Neural cell (in vitro differentiated cells): ENCODE results near the gene SENP3. TPM values are rescaled to one million over a fixed set of nuclear protein-coding genes. Genes with fewer than 3 reads are reported as not detected.

ENCODE experiments used
- H2AFZ ChIP-seq: fragments of 200-600, 300-800 bp; sonication (generic), shearing (Covaris generic); 2 replicates; pipeline ENCODE4 v1.6.0; 2014; ENCODE audit warnings: low read depth, mild to moderate bottlenecking, antibody characterized with exemption, low read length, moderate library complexity
- H3F3A ChIP-seq: fragments of 200-600 bp; shearing (Covaris generic); 2 replicates; pipeline ENCODE4 v1.6.1; 2016; ENCODE audit warnings: mild to moderate bottlenecking, moderate library complexity, mixed read lengths, antibody characterized with exemption, low read length; ENCODE audit not compliant: insufficient read depth, poor library complexity, severe bottlenecking
- H3K27ac ChIP-seq: fragments of 200-600, 300-800 bp; sonication (generic), shearing (Covaris generic); 2 replicates; pipeline ENCODE4 v1.5.1; 2014; ENCODE audit warnings: mild to moderate bottlenecking, low read length, moderate library complexity
- H3K27me3 ChIP-seq: fragments of 300-800, 200-600 bp; sonication (generic), shearing (Covaris generic); 2 replicates; pipeline ENCODE4 v1.6.0; 2014; ENCODE audit warnings: mild to moderate bottlenecking, low read depth, low read length, moderate library complexity; ENCODE audit not compliant: insufficient read depth
- H3K36me3 ChIP-seq: fragments of 300-800, 200-600 bp; sonication (generic), shearing (Covaris generic); 2 replicates; pipeline ENCODE4 v1.5.1; 2014; ENCODE audit warnings: mild to moderate bottlenecking, antibody characterized with exemption, low read length, moderate library complexity; ENCODE audit not compliant: insufficient read depth
- H3K4me2 ChIP-seq: fragments of 300-800, 200-600 bp; sonication (generic), shearing (Covaris generic); 2 replicates; pipeline ENCODE4 v1.6.0; 2014; ENCODE audit warnings: mild to moderate bottlenecking, low read length
- H3K4me3 ChIP-seq: fragments of 300-800, 200-600 bp; sonication (generic), shearing (Covaris generic); 2 replicates; pipeline ENCODE4 v1.5.1; 2014; ENCODE audit warnings: mild to moderate bottlenecking, low read length, moderate library complexity
- H3K79me2 ChIP-seq: fragments of 200-600 bp; shearing (Covaris generic); replicated peaks from 2 replicates; pipeline ENCODE4 v1.6.0; 2014; ENCODE audit warnings: mild to moderate bottlenecking, low read length, moderate library complexity; ENCODE audit not compliant: insufficient read depth
- H3K9ac ChIP-seq: fragments of 300-800, 200-600 bp; sonication (generic), shearing (Covaris generic); 2 replicates; pipeline ENCODE4 v1.6.1; 2016; ENCODE audit warnings: mild to moderate bottlenecking, low read length, mixed read lengths
- H3K9me2 ChIP-seq: fragments of 200-600 bp; shearing (Covaris generic); 2 replicates; pipeline ENCODE4 v1.6.1; 2016; ENCODE audit warnings: mild to moderate bottlenecking, low read length, mixed read lengths; ENCODE audit not compliant: insufficient read depth
- H3K9me3 ChIP-seq: fragments of 200-600, 300-800 bp; sonication (generic), shearing (Covaris generic); 2 replicates; pipeline ENCODE4 v1.6.1; 2016; ENCODE audit warnings: mild to moderate bottlenecking, mixed run types, low read length, moderate library complexity, mixed read lengths
- H4K20me1 ChIP-seq: fragments of 200-600 bp; shearing (Covaris generic); 2 replicates; pipeline ENCODE4 v1.6.1; 2016; ENCODE audit warnings: mild to moderate bottlenecking, mixed run types; ENCODE audit not compliant: insufficient read depth
- EP300 ChIP-seq: fragments of 450-650 bp; conservative IDR thresholded peaks from 2 replicates; pipeline ENCODE4 v1.6.1; 2014; ENCODE audit warnings: antibody characterized with exemption, mild to moderate bottlenecking, moderate library complexity; ENCODE audit not compliant: poor library complexity, severe bottlenecking
- EZH2 ChIP-seq: fragments of 200-600, 300-800 bp; shearing (Covaris generic), sonication (generic); IDR thresholded peaks from 2 replicates; pipeline ENCODE4 v1.6.1; 2014; ENCODE audit warnings: antibody characterized with exemption, low read length, borderline replicate concordance, mild to moderate bottlenecking; ENCODE audit not compliant: insufficient read depth, poor library complexity, severe bottlenecking
- MXI1 ChIP-seq: fragments of 450-650 bp; conservative IDR thresholded peaks from 2 replicates; pipeline ENCODE4 v1.6.1; 2014; ENCODE audit warnings: antibody characterized with exemption, mild to moderate bottlenecking; ENCODE audit not compliant: poor library complexity, severe bottlenecking
- POLR2AphosphoS5 ChIP-seq: IDR thresholded peaks from 2 replicates; pipeline ENCODE4 v1.6.1; 2012
- RAD21 ChIP-seq: fragments of 450-650 bp; conservative IDR thresholded peaks from 2 replicates; pipeline ENCODE4 v1.6.1; 2014; ENCODE audit warnings: antibody characterized with exemption, mild to moderate bottlenecking, moderate library complexity
- SMC3 ChIP-seq: fragments of 450-650 bp; conservative IDR thresholded peaks from 2 replicates; pipeline ENCODE4 v1.6.1; 2014; ENCODE audit warnings: antibody characterized with exemption, mild to moderate bottlenecking, moderate library complexity; ENCODE audit not compliant: poor library complexity
- TAF1 ChIP-seq: IDR thresholded peaks from 2 replicates; pipeline ENCODE4 v1.6.1; 2012; ENCODE audit warnings: low read depth
- polyA plus RNA-seq: library from polyadenylated mRNA; depleted of rRNA; stranded (reverse); fragments of >200 nt; gene quantifications from 2 replicates; pipeline ENCODE4 v1.2.3, GENCODE V29; 2014
- TF ChIP-seq, protein P1 (sequence below): IDR thresholded peaks from 2 replicates; pipeline ENCODE4 v1.6.1; 2012; ENCODE audit warnings: borderline replicate concordance
- TF ChIP-seq, protein P2 (sequence below): fragments of 450-650 bp; IDR thresholded peaks from 2 replicates; pipeline ENCODE4 v1.5.1; 2014; ENCODE audit warnings: antibody characterized with exemption, mild to moderate bottlenecking, moderate library complexity; ENCODE audit not compliant: poor library complexity, severe bottlenecking

SENP3 gene
- polyA plus RNA-seq, 1 donor from 2014 or later: 151 TPM

DNA sequence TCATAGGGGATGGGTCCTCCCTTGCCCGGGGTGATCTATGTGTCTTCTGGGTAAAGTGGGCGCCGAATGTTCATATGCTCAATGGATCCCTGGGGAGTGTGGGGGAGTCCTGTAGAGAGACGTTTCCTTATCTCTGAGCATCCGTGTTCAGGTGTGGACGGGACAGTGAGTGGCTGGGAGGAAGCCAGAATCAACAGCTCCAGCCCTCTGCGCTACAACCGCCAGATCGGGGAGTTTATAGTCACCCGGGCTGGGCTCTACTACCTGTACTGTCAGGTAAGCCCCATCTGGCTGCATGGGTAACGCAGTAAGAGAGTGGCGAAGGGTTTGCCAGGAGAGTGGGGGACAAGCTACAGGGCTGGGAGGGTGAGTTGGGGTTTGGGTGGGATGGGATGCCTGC, 5.1 kb upstream of the SENP3 start:
- Histone ChIP-seq H3K4me2 (no peak overlapping the region), H3K9ac (no peak overlapping the region), H3K79me2 (no peaks in the 10 kb centered on the region), H3K4me3 (no peak overlapping the region), H3K27ac (no peak overlapping the region), H3F3A (no peaks in the 10 kb centered on the region), H3K27me3 (no peaks in the 10 kb centered on the region), H3K9me3 (no peaks in the 10 kb centered on the region), H3K36me3 (no peaks in the 10 kb centered on the region), H2AFZ (no peak overlapping the region), H3K9me2 (no peaks in the 10 kb centered on the region), H4K20me1 (no peaks in the 10 kb centered on the region)
- TF ChIP-seq, protein P1, sequence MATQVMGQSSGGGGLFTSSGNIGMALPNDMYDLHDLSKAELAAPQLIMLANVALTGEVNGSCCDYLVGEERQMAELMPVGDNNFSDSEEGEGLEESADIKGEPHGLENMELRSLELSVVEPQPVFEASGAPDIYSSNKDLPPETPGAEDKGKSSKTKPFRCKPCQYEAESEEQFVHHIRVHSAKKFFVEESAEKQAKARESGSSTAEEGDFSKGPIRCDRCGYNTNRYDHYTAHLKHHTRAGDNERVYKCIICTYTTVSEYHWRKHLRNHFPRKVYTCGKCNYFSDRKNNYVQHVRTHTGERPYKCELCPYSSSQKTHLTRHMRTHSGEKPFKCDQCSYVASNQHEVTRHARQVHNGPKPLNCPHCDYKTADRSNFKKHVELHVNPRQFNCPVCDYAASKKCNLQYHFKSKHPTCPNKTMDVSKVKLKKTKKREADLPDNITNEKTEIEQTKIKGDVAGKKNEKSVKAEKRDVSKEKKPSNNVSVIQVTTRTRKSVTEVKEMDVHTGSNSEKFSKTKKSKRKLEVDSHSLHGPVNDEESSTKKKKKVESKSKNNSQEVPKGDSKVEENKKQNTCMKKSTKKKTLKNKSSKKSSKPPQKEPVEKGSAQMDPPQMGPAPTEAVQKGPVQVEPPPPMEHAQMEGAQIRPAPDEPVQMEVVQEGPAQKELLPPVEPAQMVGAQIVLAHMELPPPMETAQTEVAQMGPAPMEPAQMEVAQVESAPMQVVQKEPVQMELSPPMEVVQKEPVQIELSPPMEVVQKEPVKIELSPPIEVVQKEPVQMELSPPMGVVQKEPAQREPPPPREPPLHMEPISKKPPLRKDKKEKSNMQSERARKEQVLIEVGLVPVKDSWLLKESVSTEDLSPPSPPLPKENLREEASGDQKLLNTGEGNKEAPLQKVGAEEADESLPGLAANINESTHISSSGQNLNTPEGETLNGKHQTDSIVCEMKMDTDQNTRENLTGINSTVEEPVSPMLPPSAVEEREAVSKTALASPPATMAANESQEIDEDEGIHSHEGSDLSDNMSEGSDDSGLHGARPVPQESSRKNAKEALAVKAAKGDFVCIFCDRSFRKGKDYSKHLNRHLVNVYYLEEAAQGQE: no peak

DNA sequence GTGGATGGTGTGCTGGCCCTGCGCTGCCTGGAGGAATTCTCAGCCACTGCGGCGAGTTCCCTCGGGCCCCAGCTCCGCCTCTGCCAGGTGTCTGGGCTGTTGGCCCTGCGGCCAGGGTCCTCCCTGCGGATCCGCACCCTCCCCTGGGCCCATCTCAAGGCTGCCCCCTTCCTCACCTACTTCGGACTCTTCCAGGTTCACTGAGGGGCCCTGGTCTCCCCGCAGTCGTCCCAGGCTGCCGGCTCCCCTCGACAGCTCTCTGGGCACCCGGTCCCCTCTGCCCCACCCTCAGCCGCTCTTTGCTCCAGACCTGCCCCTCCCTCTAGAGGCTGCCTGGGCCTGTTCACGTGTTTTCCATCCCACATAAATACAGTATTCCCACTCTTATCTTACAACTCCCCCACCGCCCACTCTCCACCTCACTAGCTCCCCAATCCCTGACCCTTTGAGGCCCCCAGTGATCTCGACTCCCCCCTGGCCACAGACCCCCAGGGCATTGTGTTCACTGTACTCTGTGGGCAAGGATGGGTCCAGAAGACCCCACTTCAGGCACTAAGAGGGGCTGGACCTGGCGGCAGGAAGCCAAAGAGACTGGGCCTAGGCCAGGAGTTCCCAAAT, 4.5 kb upstream of the SENP3 start:
- Histone ChIP-seq H3K27ac (no peak overlapping the region), H3K79me2 (peaks cover 3% of the 10 kb centered on the region), H3K27me3 (no peaks in the 10 kb centered on the region), H3K36me3 (no peaks in the 10 kb centered on the region), H3K9me2 (no peaks in the 10 kb centered on the region), H3K4me2 (no peak overlapping the region), H4K20me1 (no peaks in the 10 kb centered on the region), H3K9ac (no peak overlapping the region), H2AFZ (no peak overlapping the region), H3K9me3 (no peaks in the 10 kb centered on the region), H3K4me3 (no peak overlapping the region), H3F3A (no peaks in the 10 kb centered on the region)
- no peak for TF ChIP-seq EP300
- no peak for TF ChIP-seq EZH2
- TF ChIP-seq POLR2AphosphoS5: no peak
- no peak for TF ChIP-seq RAD21
- no peak for TF ChIP-seq SMC3
- TF ChIP-seq, protein P2, sequence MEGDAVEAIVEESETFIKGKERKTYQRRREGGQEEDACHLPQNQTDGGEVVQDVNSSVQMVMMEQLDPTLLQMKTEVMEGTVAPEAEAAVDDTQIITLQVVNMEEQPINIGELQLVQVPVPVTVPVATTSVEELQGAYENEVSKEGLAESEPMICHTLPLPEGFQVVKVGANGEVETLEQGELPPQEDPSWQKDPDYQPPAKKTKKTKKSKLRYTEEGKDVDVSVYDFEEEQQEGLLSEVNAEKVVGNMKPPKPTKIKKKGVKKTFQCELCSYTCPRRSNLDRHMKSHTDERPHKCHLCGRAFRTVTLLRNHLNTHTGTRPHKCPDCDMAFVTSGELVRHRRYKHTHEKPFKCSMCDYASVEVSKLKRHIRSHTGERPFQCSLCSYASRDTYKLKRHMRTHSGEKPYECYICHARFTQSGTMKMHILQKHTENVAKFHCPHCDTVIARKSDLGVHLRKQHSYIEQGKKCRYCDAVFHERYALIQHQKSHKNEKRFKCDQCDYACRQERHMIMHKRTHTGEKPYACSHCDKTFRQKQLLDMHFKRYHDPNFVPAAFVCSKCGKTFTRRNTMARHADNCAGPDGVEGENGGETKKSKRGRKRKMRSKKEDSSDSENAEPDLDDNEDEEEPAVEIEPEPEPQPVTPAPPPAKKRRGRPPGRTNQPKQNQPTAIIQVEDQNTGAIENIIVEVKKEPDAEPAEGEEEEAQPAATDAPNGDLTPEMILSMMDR: no peak
- no peak for TF ChIP-seq MXI1
- TF ChIP-seq, protein P1: no peak
- no peak for TF ChIP-seq TAF1
